Measurements from ENCODE around the gene FNDC3B. TPM values are rescaled to one million over a fixed set of nuclear protein-coding genes. Genes with fewer than 3 reads are reported as not detected.

Gene FNDC3B
- total and polyA plus RNA-seq, 9 of the 15 experiments (the other 6 are each of a cell fraction or from before 2014, with no cell fraction given): 7.0 to 35.8 (median 16.2) TPM

DNA sequence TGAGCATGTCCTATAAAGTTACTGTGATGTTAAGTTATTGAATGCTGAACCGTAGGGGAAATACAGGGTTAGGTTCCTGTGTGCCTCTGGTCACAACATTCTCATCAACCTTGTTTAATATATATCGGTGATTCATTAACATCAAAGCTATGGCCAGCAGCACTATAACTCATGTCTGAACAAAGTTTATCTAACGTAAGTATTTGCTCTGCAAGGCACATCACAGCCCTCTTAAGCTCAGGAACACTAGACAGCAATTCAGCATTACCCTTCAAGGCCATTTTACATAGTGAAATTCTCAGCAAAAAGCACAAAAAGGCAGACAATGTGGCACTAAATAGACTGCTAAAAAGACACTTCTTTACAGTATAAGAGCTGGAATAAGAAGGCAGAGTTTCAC is 48.2 kb upstream of the FNDC3B start (continued):
- no peak for TF ChIP-seq ZNF699 (CRISPR knock-in tag; IDR thresholded peaks at IDR 0.05; ENCODE audit: insufficient replicate concordance)
- TF ChIP-seq, protein P1, sequence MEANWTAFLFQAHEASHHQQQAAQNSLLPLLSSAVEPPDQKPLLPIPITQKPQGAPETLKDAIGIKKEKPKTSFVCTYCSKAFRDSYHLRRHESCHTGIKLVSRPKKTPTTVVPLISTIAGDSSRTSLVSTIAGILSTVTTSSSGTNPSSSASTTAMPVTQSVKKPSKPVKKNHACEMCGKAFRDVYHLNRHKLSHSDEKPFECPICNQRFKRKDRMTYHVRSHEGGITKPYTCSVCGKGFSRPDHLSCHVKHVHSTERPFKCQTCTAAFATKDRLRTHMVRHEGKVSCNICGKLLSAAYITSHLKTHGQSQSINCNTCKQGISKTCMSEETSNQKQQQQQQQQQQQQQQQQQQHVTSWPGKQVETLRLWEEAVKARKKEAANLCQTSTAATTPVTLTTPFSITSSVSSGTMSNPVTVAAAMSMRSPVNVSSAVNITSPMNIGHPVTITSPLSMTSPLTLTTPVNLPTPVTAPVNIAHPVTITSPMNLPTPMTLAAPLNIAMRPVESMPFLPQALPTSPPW (CRISPR knock-in tag; IDR thresholded peaks at IDR 0.05): no peak
- no peak for TF ChIP-seq HDAC1 (IDR thresholded peaks at IDR 0.05)
- no peak for TF ChIP-seq TRIM28 (IDR thresholded peaks at IDR 0.05)
- no peak for TF ChIP-seq ASH1L (IDR thresholded peaks at IDR 0.05; ENCODE audit: borderline replicate concordance, low read depth, partially characterized antibody)

DNA sequence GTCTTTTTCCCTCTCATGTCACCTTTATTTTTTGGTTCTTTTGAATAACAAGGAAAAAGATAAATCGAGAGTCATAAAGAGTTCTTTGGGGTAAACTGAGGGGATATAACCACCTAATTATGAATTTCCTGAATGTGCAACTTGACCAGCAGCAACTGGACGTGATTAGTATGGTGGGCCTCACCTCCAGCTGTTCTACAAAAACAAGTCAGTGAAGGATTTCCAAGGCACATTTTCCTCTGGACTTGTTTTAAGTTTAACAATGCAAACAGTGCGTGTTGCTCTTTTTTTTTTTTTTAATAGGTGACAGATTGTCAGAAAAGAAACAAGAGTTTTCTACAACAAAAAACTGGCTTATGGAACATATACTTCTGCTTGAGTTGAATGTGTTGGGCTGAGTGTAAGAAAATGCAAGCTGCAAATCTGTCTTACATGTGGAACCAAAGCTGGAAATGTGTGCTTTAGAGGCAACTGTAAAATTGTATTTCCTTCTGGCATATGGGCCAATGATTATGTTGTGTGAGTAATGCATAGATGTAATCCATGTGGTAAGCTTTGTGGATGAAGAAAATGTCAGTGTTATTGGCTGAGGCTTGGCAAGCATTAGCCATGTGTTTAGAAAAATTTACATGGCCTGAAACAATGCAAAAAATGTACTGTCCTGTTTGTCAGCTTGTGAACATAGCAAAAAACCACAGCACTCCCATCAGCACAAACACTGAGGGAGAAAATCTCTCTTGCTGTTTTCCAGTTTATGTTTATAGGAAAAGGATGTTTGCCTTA is 44.5 kb upstream of the FNDC3B start:
- Histone ChIP-seq H3K9me3 (replicated peaks; ENCODE audit: control insufficient read depth, insufficient read depth, low read depth, low read length) (no peaks in the 10 kb centered on the region; the same call in 1 of the 2 replicates), H3K9me1 (ENCODE audit: control insufficient read depth, insufficient read depth, low read length) (no peaks in the 10 kb centered on the region), H3K27me3 (ENCODE audit: control insufficient read depth in 2 of 2, insufficient read depth in 2 of 2, low read length in 2 of 2) (no peaks in the 10 kb centered on the region), H3K4me3 (no peak overlapping the region), H3K4me2 (ENCODE audit: insufficient read depth, low read length) (no peak overlapping the region), H4K20me1 (replicated peaks; ENCODE audit: control insufficient read depth, insufficient read depth, low read length) (no peaks in the 10 kb centered on the region), H3K27ac (ENCODE audit: extremely low read depth, low read depth, low read length) (no peak overlapping the region), H3K9ac (ENCODE audit: insufficient read depth in 1 of 2, low read depth in 2 of 2, low read length in 2 of 2) (no peak overlapping the region), H2AFZ (ENCODE audit: low read depth, low read length) (peak overlapping the region; percentile 47), H3K36me3 (ENCODE audit: control insufficient read depth, insufficient read depth, low read length) (no peaks in the 10 kb centered on the region), H3K4me1 (replicated peaks in 1 of 2; ENCODE audit: control insufficient read depth in 2 of 2, insufficient read depth in 2 of 2, low read length in 2 of 2) (no peaks in the 10 kb centered on the region; a peak in 1 of 5 replicates), H3K79me2 (ENCODE audit: control insufficient read depth, insufficient read depth, low read length) (no peaks in the 10 kb centered on the region)
- in situ Hi-C loops (cut with MboI) (no loop called here), intact Hi-C loops (cut with micrococcal nuclease) (no loop called here)
- ChIA-PET POLR2A (no interaction called here), CTCF (ENCODE audit: low intra/inter-chr PET ratio) (interaction anchor here (0.6 kb wide), 1 partner anchor 310 kb away, joined by 3 read pairs; no protein-coding TSS in a partner anchor)
- TF ChIP-seq NR1H2 (CRISPR knock-in tag; IDR thresholded peaks at IDR 0.05) (no peak), ZZZ3 (IDR thresholded peaks at IDR 0.05) (no peak), GABPB1 (CRISPR knock-in tag; IDR thresholded peaks at IDR 0.05) (no peak), CBX1 (IDR thresholded peaks at IDR 0.05; ENCODE audit: low read depth) (no peak), SLC30A9 (CRISPR knock-in tag; IDR thresholded peaks at IDR 0.05) (no peak), ZNF76 (CRISPR knock-in tag; IDR thresholded peaks at IDR 0.05; ENCODE audit: borderline replicate concordance) (no peak), ZKSCAN1 (IDR thresholded peaks at IDR 0.05; ENCODE audit: low read depth, low read length) (no peak)
- TF ChIP-seq, protein P2, sequence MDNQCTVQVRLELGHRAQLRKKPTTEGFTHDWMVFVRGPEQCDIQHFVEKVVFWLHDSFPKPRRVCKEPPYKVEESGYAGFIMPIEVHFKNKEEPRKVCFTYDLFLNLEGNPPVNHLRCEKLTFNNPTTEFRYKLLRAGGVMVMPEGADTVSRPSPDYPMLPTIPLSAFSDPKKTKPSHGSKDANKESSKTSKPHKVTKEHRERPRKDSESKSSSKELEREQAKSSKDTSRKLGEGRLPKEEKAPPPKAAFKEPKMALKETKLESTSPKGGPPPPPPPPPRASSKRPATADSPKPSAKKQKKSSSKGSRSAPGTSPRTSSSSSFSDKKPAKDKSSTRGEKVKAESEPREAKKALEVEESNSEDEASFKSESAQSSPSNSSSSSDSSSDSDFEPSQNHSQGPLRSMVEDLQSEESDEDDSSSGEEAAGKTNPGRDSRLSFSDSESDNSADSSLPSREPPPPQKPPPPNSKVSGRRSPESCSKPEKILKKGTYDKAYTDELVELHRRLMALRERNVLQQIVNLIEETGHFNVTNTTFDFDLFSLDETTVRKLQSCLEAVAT (IDR thresholded peaks at IDR 0.05): no peak
- no TSS peak for BruUV-seq (replicated peaks)
- no peak for FAIRE-seq
- DNase-seq (ENCODE audit: extremely low read depth in 1 of 4, low spot score in 3 of 4): no peak
- no peak for ATAC-seq
- WGBS (ENCODE audit: insufficient coverage, low coverage, missing lambda C conversion rate): 50% methylated on average over 3 of the region's 3 CpGs
